Neutrophil (primary cell): ENCODE measurements around the gene SQSTM1.

Source experiments
- H3K27ac ChIP-seq: fragments of 200-600 bp; sonication (generic); 2 replicates; pipeline ENCODE4 v1.5.1; 2016; ENCODE audit warnings: mild to moderate bottlenecking, moderate library complexity
- H3K27me3 ChIP-seq: fragments of 200-600 bp; sonication (generic); 2 replicates; pipeline ENCODE4 v1.6.0; 2016; ENCODE audit warnings: mild to moderate bottlenecking
- H3K36me3 ChIP-seq: fragments of 200-600 bp; sonication (generic); 2 replicates; pipeline ENCODE4 v1.5.1; 2017
- H3K4me1 ChIP-seq, 2 experiments: fragments of 200-600 bp in 1 of 2; sonication (generic) in 1 of 2; 1 replicate in 1 of 2; 2 replicates in 1 of 2; pipeline versions ENCODE4 v1.5.1 to v1.6.1; 2013 to 2016; ENCODE audit warnings: low read depth in 1 of 2, low read length in 1 of 2, mild to moderate bottlenecking in 1 of 2, moderate library complexity in 1 of 2; ENCODE audit not compliant: control insufficient read depth in 1 of 2, insufficient read depth in 1 of 2
- H3K4me3 ChIP-seq, 2 experiments: fragments of 200-600 bp in 1 of 2; sonication (generic) in 1 of 2; 1 replicate in 1 of 2; 2 replicates in 1 of 2; pipeline ENCODE4 v1.5.1; 2013 to 2016; ENCODE audit warnings: low read depth in 1 of 2, low read length in 1 of 2, mild to moderate bottlenecking in 1 of 2, moderate library complexity in 1 of 2
- H3K9me3 ChIP-seq: fragments of 200-600 bp; sonication (generic); 2 replicates; pipeline ENCODE4 v1.5.1; 2016
- TF ChIP-seq, protein P1 (sequence below): fragments of 200-600 bp; sonication (generic); IDR thresholded peaks from 2 replicates; pipeline ENCODE4 v1.5.1; 2016; ENCODE audit warnings: antibody characterized with exemption

SQSTM1 gene

DNA sequence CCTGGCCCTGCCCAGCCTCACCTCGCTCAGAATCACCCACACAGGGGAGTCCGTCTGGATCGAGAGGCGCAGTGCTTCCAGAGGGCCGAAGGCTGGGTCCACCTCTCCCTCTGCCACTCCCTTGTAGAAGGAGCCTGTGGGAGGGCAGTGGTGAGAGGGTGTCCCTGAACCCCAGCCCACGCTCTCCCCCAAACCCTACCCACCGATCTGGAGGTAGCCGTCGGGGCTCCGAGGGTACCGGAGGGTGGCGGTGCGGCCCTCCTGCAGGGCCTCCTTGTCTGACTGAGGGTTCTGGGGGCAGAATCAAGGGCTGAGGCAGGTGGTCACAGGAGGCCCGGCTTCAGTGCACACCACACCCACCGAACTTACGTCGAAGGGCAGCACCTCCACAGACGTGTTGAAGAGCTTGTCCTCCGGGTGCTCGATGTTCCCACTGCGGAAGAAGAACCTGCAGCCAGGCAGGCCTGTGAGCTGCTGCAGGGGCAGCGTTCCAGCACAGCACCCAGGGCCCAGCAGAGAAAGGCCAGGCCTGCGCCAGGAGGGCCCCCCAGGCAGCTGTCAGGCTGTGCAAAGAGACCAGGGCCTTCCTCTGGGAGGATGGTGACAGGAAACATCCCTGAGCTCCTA, 22.4 kb upstream of the SQSTM1 start:
- Histone ChIP-seq H3K27me3 (no peaks in the 10 kb centered on the region), H3K27ac (no peak overlapping the region), H3K36me3 (peaks cover 42% of the 10 kb centered on the region), H3K4me1 (peaks cover 49 to 59% of the 10 kb centered on the region in 2 experiments), H3K4me3 (no peak overlapping the region), H3K9me3 (no peaks in the 10 kb centered on the region)
- TF ChIP-seq, protein P1, sequence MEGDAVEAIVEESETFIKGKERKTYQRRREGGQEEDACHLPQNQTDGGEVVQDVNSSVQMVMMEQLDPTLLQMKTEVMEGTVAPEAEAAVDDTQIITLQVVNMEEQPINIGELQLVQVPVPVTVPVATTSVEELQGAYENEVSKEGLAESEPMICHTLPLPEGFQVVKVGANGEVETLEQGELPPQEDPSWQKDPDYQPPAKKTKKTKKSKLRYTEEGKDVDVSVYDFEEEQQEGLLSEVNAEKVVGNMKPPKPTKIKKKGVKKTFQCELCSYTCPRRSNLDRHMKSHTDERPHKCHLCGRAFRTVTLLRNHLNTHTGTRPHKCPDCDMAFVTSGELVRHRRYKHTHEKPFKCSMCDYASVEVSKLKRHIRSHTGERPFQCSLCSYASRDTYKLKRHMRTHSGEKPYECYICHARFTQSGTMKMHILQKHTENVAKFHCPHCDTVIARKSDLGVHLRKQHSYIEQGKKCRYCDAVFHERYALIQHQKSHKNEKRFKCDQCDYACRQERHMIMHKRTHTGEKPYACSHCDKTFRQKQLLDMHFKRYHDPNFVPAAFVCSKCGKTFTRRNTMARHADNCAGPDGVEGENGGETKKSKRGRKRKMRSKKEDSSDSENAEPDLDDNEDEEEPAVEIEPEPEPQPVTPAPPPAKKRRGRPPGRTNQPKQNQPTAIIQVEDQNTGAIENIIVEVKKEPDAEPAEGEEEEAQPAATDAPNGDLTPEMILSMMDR: no peak

DNA sequence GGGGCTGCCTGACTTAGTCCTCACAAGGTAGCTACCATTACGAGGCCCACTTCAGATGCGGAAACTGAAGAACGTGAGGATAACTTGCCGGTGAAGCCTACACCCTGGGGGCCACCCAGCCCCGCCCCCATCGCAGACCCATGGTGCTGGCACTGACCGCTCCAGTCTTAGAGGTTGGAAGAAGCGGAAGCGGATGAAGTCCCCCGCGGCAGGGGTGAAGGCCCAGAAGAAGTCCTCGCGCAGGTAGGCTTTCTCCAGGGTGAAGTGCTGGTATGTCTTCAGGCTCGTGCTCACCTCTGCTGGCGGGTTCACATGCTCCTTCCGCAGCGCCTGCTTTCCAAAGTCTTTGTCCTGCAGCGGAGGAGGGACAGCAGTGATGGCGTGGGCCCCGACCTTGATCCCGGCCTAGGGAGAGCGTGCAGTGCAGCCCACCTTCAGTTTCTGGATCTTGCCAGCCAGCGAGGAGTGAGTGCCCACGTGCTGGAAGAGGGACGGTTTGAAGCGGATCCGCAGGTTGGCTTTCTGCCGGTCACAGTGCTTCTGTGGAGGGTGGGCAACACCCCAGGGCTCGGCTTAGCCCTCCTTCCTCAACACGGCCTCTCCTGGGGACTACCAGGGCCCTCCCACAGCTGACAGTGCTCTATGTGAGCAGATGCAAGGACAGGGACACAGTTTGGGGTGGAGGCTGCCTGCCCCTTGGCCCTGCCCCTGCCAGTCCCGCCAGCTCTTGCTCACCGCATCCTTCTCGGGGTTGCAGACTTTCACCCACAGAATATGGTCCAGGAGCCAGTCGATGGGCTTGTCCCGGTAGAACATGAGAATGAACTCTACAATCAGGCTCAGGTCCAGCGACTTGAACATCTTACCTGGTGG, 21.7 kb upstream of the SQSTM1 start:
- Histone ChIP-seq H3K4me3 (no peak overlapping the region), H3K27me3 (no peaks in the 10 kb centered on the region), H3K36me3 (peaks cover 42% of the 10 kb centered on the region), H3K27ac (no peak overlapping the region), H3K9me3 (no peaks in the 10 kb centered on the region), H3K4me1 (peaks cover 49 to 59% of the 10 kb centered on the region in 2 experiments)
- TF ChIP-seq, protein P1: no peak

DNA sequence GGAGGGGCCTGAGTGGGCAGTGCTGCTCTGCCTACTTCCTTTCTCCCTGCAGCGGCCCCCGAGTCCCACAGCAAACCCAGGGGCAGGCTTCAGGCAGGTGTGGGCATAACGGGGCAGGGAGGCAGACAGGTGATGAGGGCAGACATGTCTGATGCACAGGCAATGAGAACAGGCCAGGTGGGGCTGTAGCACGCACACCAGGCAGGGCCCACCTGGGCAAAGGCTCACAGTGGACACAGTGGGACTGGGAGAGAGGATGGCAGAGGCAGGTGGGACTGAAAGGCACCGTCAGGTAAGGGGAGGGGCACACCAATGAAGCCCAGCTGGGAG, 21.1 kb upstream of the SQSTM1 start:
- H3K4me1 ChIP-seq: peaks cover 49 to 59% of the 10 kb centered on the region in 2 experiments
- peaks cover 42% of the 10 kb centered on the region for H3K36me3 ChIP-seq
- H3K4me3 ChIP-seq: no peak overlapping the region

DNA sequence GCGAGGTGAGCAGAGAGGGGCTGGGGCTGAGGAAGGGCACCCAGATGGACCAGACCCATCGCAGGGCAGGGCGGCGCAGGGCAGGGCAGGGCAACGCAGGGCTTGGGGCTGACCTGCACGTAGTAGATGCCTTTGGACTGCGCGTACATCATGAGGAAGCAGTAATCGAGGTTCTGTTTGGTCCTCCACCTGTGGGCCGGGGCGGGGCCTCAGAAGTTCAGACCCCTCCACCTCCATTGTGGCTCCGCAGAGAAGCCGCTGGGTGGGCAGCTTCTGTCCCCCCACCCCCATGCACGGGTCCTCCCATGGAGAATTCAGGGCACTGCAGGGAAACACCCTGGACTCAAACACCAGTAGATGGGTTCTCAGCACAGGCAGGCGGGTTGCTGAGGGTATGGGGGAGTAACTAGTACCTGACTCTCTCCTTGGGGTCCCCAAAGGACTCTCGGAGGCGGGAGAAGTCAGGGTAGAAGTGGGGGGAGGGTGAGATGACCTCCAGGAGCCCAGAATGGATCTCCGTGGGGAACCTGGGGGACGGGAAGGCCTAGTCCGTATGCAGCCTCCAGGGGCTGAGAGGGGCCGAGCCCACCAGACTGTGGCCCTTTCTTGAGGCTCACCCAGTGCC, 20.5 kb upstream of the SQSTM1 start:
- Histone ChIP-seq H3K27me3 (no peaks in the 10 kb centered on the region), H3K4me1 (peaks cover 49 to 59% of the 10 kb centered on the region in 2 experiments), H3K27ac (no peak overlapping the region), H3K9me3 (no peaks in the 10 kb centered on the region), H3K4me3 (no peak overlapping the region), H3K36me3 (peaks cover 42% of the 10 kb centered on the region)
- TF ChIP-seq, protein P1: no peak

More for the DNA sequence above, 21.1 kb upstream of the SQSTM1 start:
- no peaks in the 10 kb centered on the region for H3K27me3 ChIP-seq
- TF ChIP-seq, protein P1: no peak
- H3K27ac ChIP-seq: no peak overlapping the region
- H3K9me3 ChIP-seq: no peaks in the 10 kb centered on the region

DNA sequence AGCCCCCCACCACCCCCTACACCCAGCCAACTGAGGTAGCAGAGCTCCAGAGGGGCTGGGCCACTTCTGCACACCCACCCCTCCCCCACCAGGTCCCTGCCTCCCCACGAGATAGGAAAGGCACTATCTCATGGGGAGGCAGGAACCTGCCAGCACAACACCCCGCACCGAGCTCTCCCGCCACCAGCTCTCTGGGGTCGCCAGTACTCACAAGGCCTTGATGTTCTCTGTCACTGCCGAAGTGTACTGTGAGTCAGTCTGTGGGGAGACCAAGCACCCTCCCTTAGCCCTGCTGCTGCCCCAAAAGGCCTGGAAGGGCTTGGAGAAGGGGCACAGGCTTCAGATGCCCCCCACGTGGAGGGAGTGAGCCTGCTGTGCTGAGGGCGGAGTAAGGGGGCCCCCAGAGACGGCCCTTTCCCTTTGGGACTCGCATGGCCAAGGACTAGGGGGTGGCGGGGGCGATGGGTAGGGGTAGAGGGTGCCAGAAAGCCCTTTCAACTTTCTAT, 20.0 kb upstream of the SQSTM1 start:
- H3K4me3 ChIP-seq: no peak overlapping the region
- peaks cover 42% of the 10 kb centered on the region for H3K36me3 ChIP-seq
- TF ChIP-seq, protein P1: no peak
- peaks cover 48 to 59% of the 10 kb centered on the region in 2 experiments for H3K4me1 ChIP-seq
- H3K27me3 ChIP-seq: no peaks in the 10 kb centered on the region
- no peaks in the 10 kb centered on the region for H3K9me3 ChIP-seq
- no peak overlapping the region for H3K27ac ChIP-seq
